Left ventricle myocardium inferior (tissue), 1 donor: ENCODE results near the gene DOCK4. TPM values are rescaled to one million over a fixed set of nuclear protein-coding genes. Genes with fewer than 3 reads are reported as not detected.

Experiments
- DNase-seq: peaks from one replicate; pipeline ENCODE4 v3.0.0-alpha.2; 2020
- H3K27ac ChIP-seq: fragments of 200-600 bp; replicated peaks from 2 replicates; pipeline ENCODE4 v1.8.0; 2021
- H3K27me3 ChIP-seq: fragments of 200-600 bp; 2 replicates; pipeline ENCODE4 v1.8.0; 2021; ENCODE audit warnings: low read depth
- H3K36me3 ChIP-seq: fragments of 200-600 bp; 2 replicates; pipeline ENCODE4 v1.8.0; 2021
- H3K4me1 ChIP-seq: fragments of 200-600 bp; 2 replicates; pipeline ENCODE4 v1.8.0; 2021
- H3K4me3 ChIP-seq: fragments of 200-600 bp; 2 replicates; pipeline ENCODE4 v1.8.0; 2021; ENCODE audit warnings: mild to moderate bottlenecking, moderate library complexity
- H3K9me3 ChIP-seq: fragments of 200-600 bp; replicated peaks from 2 replicates; pipeline ENCODE4 v1.8.0; 2021
- CTCF ChIP-seq: fragments of 200-600 bp; IDR thresholded peaks from 2 replicates; pipeline ENCODE4 v1.8.0; 2021; ENCODE audit warnings: antibody characterized with exemption, mild to moderate bottlenecking, borderline replicate concordance
- intact Hi-C: fragments of 100-400 bp; cut with micrococcal nuclease; formaldehyde crosslinking; loops from one replicate; pipeline ENCODE4 v1.11.0; 2022
- total RNA-seq: library from RNA; stranded (reverse); fragmentation: NEBNext Ultra II Directional; extraction: Animal tissue kit (Norgen Biotek cat#: 25700); gene quantifications from one replicate; pipeline ENCODE4 v1.2.1, GENCODE V29; 2021
- donor health status: DM: no; HTN: yes; CAD: no; lungs with severe emphysema.

The DOCK4 gene
- total RNA-seq, 1 donor from 2014 or later: 15.2 TPM

GRCh38 chr7:111858331-111858730 is 347.9 kb downstream of the DOCK4 start:
- no peak overlapping the region for H3K4me3 ChIP-seq

GRCh38 chr7:111855842-111856227 is 350.4 kb downstream of the DOCK4 start:
- intact Hi-C loops: loop anchor here (10.0 kb wide), 1 partner anchor 91 kb away; no protein-coding TSS in a partner anchor

More at GRCh38 chr7:111858331-111858730, 347.9 kb downstream of the DOCK4 start:
- Histone ChIP-seq H3K27ac (no peak overlapping the region), H3K36me3 (peaks cover 33% of the 10 kb centered on the region), H3K4me1 (peaks cover 12% of the 10 kb centered on the region), H3K27me3 (no peaks in the 10 kb centered on the region), H3K9me3 (no peaks in the 10 kb centered on the region)
- TF ChIP-seq CTCF: no peak
- intact Hi-C loops: loop anchor here (10.0 kb wide), 1 partner anchor 94 kb away; no protein-coding TSS in a partner anchor
- DNase-seq: no peak

GRCh38 chr7:111855161-111855841 is 350.9 kb downstream of the DOCK4 start:
- H3K4me1 ChIP-seq: peaks cover 12% of the 10 kb centered on the region
- intact Hi-C loops: loop anchor here (10.0 kb wide), 1 partner anchor 90 kb away; no protein-coding TSS in a partner anchor
- no peak for DNase-seq

More at GRCh38 chr7:111855842-111856227, 350.4 kb downstream of the DOCK4 start:
- H3K9me3 ChIP-seq: no peaks in the 10 kb centered on the region
- H3K36me3 ChIP-seq: peaks cover 21% of the 10 kb centered on the region
- peaks cover 12% of the 10 kb centered on the region for H3K4me1 ChIP-seq
- TF ChIP-seq CTCF: no peak
- DNase-seq: no peak
- no peak overlapping the region for H3K27ac ChIP-seq
- no peak overlapping the region for H3K4me3 ChIP-seq
- no peaks in the 10 kb centered on the region for H3K27me3 ChIP-seq

GRCh38 chr7:111853201-111853990 is 352.8 kb downstream of the DOCK4 start:
- no peak for TF ChIP-seq CTCF
- intact Hi-C loops: loop anchor here (10.0 kb wide), 1 partner anchor 89 kb away; no protein-coding TSS in a partner anchor

More at GRCh38 chr7:111855161-111855841, 350.9 kb downstream of the DOCK4 start:
- H3K9me3 ChIP-seq: no peaks in the 10 kb centered on the region
- H3K27ac ChIP-seq: no peak overlapping the region
- H3K4me3 ChIP-seq: no peak overlapping the region
- TF ChIP-seq CTCF: peak; percentile 60
- peaks cover 16% of the 10 kb centered on the region for H3K36me3 ChIP-seq
- H3K27me3 ChIP-seq: no peaks in the 10 kb centered on the region

GRCh38 chr7:111852081-111852480 is 354.1 kb downstream of the DOCK4 start:
- no peak for DNase-seq
- intact Hi-C loops: loop anchor here (10.0 kb wide), 1 partner anchor 87 kb away; no protein-coding TSS in a partner anchor
- Histone ChIP-seq H3K27me3 (no peaks in the 10 kb centered on the region), H3K36me3 (peaks cover 26% of the 10 kb centered on the region), H3K9me3 (no peaks in the 10 kb centered on the region), H3K4me1 (peaks cover 12% of the 10 kb centered on the region), H3K27ac (no peak overlapping the region), H3K4me3 (no peak overlapping the region)
- no peak for TF ChIP-seq CTCF

More at GRCh38 chr7:111853201-111853990, 352.8 kb downstream of the DOCK4 start:
- Histone ChIP-seq H3K4me3 (no peak overlapping the region), H3K36me3 (peaks cover 17% of the 10 kb centered on the region), H3K4me1 (peaks cover 12% of the 10 kb centered on the region), H3K27me3 (no peaks in the 10 kb centered on the region), H3K9me3 (no peaks in the 10 kb centered on the region), H3K27ac (no peak overlapping the region)
- no peak for DNase-seq
